GM12874 (cell line): ENCODE results near the gene LETMD1.

ENCODE experiments used
- TF ChIP-seq, protein P1 (sequence below): IDR thresholded peaks from 2 replicates; pipeline ENCODE4 v1.5.1; 2011; ENCODE audit warnings: low read depth, mild to moderate bottlenecking, control low read depth, low read length, moderate library complexity; ENCODE audit not compliant: insufficient read depth

LETMD1 gene

DNA sequence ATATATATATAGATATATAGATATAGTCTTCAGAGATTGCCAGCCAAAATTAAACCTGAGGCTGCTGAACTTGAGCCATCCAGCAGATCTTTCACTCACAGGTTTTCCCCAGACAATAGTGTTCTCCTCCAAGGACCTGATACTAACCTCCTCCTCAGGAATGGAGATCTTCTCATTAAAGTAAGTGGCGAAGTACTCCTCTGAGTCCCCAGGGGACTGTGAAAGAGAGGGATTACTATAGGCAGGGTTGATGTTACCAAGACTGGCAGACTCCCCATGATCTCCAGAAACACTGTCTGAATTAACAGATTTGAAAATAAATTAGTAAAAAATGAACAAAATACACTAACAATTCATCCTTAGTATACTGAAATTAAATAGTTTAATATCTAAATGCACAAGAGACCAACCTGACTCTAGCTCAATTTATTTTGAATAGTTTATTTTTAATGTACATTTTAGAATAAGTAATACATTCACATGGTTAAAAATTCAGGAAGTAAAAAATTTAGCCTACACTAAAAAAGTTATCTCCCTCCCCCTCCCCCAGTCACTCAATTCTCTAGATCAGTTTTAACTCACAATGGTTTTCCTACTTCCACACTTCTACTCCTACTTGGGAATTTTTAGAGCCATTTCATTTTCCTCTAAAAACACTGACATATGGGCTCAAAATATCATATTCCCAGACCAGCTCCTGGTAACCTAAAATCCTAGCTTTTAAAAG is 39.6 kb upstream of the LETMD1 start:
- TF ChIP-seq, protein P1, sequence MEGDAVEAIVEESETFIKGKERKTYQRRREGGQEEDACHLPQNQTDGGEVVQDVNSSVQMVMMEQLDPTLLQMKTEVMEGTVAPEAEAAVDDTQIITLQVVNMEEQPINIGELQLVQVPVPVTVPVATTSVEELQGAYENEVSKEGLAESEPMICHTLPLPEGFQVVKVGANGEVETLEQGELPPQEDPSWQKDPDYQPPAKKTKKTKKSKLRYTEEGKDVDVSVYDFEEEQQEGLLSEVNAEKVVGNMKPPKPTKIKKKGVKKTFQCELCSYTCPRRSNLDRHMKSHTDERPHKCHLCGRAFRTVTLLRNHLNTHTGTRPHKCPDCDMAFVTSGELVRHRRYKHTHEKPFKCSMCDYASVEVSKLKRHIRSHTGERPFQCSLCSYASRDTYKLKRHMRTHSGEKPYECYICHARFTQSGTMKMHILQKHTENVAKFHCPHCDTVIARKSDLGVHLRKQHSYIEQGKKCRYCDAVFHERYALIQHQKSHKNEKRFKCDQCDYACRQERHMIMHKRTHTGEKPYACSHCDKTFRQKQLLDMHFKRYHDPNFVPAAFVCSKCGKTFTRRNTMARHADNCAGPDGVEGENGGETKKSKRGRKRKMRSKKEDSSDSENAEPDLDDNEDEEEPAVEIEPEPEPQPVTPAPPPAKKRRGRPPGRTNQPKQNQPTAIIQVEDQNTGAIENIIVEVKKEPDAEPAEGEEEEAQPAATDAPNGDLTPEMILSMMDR: no peak

DNA sequence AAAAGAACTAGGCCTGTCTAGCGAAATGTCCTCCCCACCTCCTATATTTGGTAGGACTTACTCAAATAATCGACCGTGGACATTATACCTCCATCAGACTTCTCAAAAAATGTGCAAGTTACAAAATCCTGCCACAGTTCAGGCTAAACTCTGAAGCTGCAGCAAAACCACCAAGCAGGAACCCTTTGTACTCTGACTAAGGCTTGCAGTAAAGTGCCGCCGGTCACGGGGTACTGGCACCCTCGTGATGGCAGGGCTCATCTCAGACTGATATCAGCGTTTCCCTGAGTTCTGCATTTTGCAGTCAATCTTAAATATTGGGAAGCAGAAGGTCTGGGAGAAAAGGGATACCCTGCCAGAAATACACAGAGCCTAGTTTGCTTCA is 39.1 kb upstream of the LETMD1 start:
- TF ChIP-seq, protein P1: no peak

GRCh38 chr12:51011955-51012354 is 36.2 kb upstream of the LETMD1 start:
- TF ChIP-seq, protein P1: no peak

DNA sequence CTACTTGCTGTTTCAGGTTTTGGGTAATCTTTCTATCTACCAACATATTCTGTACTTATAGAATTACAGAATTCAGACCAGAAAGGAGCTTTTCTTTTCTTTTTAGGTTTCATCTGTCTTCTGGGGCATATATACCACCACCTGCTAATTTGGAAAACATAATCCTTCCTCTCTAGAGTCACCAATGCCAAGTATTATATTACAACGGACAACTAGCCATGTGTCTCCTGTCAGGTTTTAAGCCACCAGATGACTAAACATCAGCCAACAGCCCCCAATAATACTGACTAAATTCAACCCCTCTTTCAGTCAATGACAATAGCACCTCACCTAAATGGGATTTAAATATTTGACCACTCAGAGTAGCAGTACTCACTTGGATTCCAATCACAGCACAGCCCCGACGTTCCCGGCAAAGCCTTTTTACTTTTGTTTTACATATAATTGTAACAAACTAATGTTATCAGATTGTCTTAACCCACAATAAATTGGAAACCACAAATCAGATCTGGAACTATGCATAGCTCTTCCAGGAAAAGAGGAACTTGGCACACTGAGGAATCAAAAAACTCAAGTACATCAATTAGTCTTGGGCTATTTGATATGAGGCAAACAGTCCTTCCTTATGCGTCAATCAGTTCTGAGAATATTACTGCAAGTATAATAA is 35.4 kb upstream of the LETMD1 start:
- TF ChIP-seq, protein P1: no peak

GRCh38 chr12:51013441-51013840 is 34.7 kb upstream of the LETMD1 start:
- TF ChIP-seq, protein P1: no peak

GRCh38 chr12:51017452-51017851 is 30.7 kb upstream of the LETMD1 start:
- TF ChIP-seq, protein P1: no peak

DNA sequence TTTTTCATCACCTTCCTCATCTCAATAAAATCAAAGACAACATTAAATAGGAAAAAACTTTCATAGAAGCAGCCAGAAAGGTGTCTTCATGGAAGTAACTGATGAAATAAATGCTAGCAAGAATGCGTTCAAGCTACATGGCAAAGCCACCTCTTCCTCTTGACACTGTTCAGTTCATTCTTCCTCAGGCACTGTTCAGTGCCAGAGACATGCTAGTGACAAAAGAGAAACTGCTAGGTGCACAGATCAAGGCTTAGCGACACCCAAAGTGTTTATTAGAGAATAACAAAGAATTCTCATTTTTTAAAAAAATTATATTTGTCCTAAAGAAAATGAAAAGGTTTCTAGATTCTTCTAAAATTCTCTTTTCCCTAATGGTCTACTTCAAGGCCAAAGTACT is 29.2 kb upstream of the LETMD1 start:
- TF ChIP-seq, protein P1: no peak
